Measurements from ENCODE around the gene MUCL1.

- TF ChIP-seq POLR2A (IDR thresholded peaks at IDR 0.05; ENCODE audit: low read depth, low read length) (no peak), CTCF (IDR thresholded peaks at IDR 0.05; ENCODE audit: extremely low read depth in 1 of 2, insufficient read depth in 1 of 2, low read depth in 1 of 2, low read length in 2 of 2) (no peak)
These were observed 11.5 kb downstream of the MUCL1 start for GRCh38 chr12:54865683-54866324.
